SU-DHL-6 (cell line): ENCODE results near the gene HELLS.

ENCODE experiments used
- H2AFZ ChIP-seq: fragments of 200-600 bp; sonication (generic); 2 replicates; pipeline ENCODE4 v1.6.1; 2014; ENCODE audit warnings: low read depth, mild to moderate bottlenecking, moderate library complexity, mixed read lengths, antibody characterized with exemption, low read length; ENCODE audit not compliant: severe bottlenecking
- H3F3A ChIP-seq: fragments of 200-600 bp; shearing (Covaris generic); 2 replicates; pipeline ENCODE4 v1.6.0; 2016; ENCODE audit warnings: antibody characterized with exemption, mild to moderate bottlenecking; ENCODE audit not compliant: insufficient read depth
- H3K27ac ChIP-seq: fragments of 200-600 bp; sonication (generic); 2 replicates; pipeline ENCODE4 v1.5.1; 2016; ENCODE audit warnings: low read depth, mild to moderate bottlenecking, low read length, moderate library complexity, mixed read lengths
- H3K27me3 ChIP-seq: fragments of 200-600 bp; sonication (generic), shearing (Covaris generic); 2 replicates; pipeline ENCODE4 v1.6.0; 2014; ENCODE audit warnings: mild to moderate bottlenecking, low read length
- H3K36me3 ChIP-seq: fragments of 200-600 bp; sonication (generic); 2 replicates; pipeline ENCODE4 v1.6.1; 2014; ENCODE audit warnings: mild to moderate bottlenecking, low read length, mixed read lengths
- H3K4me2 ChIP-seq: fragments of 300-600, 200-600 bp; shearing (Covaris generic), sonication (generic); 2 replicates; pipeline ENCODE4 v1.6.0; 2014; ENCODE audit warnings: low read length, low read depth, mild to moderate bottlenecking; ENCODE audit not compliant: poor library complexity, severe bottlenecking
- H3K4me3 ChIP-seq: fragments of 200-600 bp; sonication (generic); 2 replicates; pipeline ENCODE4 v1.5.1; 2014; ENCODE audit warnings: antibody characterized with exemption, low read length, mild to moderate bottlenecking, mixed read lengths; ENCODE audit not compliant: insufficient read depth, poor library complexity, severe bottlenecking
- H3K79me2 ChIP-seq: fragments of 200-600 bp; sonication (generic); 2 replicates; pipeline ENCODE4 v1.6.1; 2014; ENCODE audit warnings: mild to moderate bottlenecking, low read length, moderate library complexity; ENCODE audit not compliant: insufficient read depth
- H3K9ac ChIP-seq: fragments of 200-600 bp; sonication (generic); 2 replicates; pipeline ENCODE4 v1.7.0; 2014; ENCODE audit warnings: mild to moderate bottlenecking, low read length
- H3K9me2 ChIP-seq: fragments of 200-600 bp; sonication (generic); replicated peaks from 2 replicates; pipeline ENCODE4 v1.6.1; 2014; ENCODE audit warnings: low read length; ENCODE audit not compliant: insufficient read depth
- H3K9me3 ChIP-seq: fragments of 200-600 bp; sonication (generic); 2 replicates; pipeline ENCODE4 v1.6.1; 2014; ENCODE audit warnings: low read length, mixed read lengths; ENCODE audit not compliant: insufficient read depth
- H4K20me1 ChIP-seq: fragments of 200-600 bp; sonication (generic); 2 replicates; pipeline ENCODE4 v1.6.1; 2014; ENCODE audit warnings: low read depth, mild to moderate bottlenecking, antibody characterized with exemption, low read length, moderate library complexity, mixed read lengths
- EZH2phosphoT487 ChIP-seq: fragments of 200-600 bp; sonication (generic), shearing (Covaris generic); conservative IDR thresholded peaks from 2 replicates; pipeline ENCODE4 v1.6.1; 2018; ENCODE audit warnings: mild to moderate bottlenecking, antibody characterized with exemption, low read length, moderate library complexity, mixed read lengths
- TF ChIP-seq, protein P1 (sequence below): fragments of 200-600 bp; sonication (generic); IDR thresholded peaks from one replicate; pipeline ENCODE4 v1.5.1; 2017; ENCODE audit warnings: antibody characterized with exemption, mild to moderate bottlenecking, low read length, moderate library complexity; ENCODE audit not compliant: insufficient read depth, poor library complexity, severe bottlenecking

Gene HELLS

DNA sequence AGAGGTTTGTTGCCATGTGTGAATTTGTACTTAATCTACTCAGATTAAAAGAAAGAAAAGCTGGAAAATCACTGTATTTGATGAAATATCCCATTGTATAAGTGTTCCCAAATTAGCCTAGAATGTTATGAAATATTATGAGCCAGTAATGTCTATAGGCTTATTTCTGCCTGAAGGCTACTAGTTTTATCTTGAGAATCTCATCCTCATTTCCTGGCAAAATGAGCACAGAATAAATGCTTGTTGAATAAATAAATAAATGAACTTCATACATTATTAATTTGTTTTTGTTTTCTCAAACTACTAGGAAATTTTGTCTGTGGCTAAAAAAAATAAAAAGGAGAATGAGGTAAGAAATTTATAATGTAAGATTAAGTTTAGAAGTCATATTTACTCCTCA is 25.5 kb downstream of the HELLS start:
- no peak overlapping the region for H3K27ac ChIP-seq
- H3F3A ChIP-seq: no peaks in the 10 kb centered on the region
- no peaks in the 10 kb centered on the region for H3K9me3 ChIP-seq
- no peaks in the 10 kb centered on the region for H3K9me2 ChIP-seq
- no peaks in the 10 kb centered on the region for H3K79me2 ChIP-seq
- H2AFZ ChIP-seq: no peak overlapping the region
- no peak overlapping the region for H3K4me3 ChIP-seq
- peaks cover 46% of the 10 kb centered on the region for H3K36me3 ChIP-seq
- H4K20me1 ChIP-seq: peaks cover 7% of the 10 kb centered on the region; the same call in 1 of the 2 replicates
- no peak overlapping the region for H3K9ac ChIP-seq
- H3K27me3 ChIP-seq: no peaks in the 10 kb centered on the region
- H3K4me2 ChIP-seq: no peak overlapping the region
- TF ChIP-seq, protein P1, sequence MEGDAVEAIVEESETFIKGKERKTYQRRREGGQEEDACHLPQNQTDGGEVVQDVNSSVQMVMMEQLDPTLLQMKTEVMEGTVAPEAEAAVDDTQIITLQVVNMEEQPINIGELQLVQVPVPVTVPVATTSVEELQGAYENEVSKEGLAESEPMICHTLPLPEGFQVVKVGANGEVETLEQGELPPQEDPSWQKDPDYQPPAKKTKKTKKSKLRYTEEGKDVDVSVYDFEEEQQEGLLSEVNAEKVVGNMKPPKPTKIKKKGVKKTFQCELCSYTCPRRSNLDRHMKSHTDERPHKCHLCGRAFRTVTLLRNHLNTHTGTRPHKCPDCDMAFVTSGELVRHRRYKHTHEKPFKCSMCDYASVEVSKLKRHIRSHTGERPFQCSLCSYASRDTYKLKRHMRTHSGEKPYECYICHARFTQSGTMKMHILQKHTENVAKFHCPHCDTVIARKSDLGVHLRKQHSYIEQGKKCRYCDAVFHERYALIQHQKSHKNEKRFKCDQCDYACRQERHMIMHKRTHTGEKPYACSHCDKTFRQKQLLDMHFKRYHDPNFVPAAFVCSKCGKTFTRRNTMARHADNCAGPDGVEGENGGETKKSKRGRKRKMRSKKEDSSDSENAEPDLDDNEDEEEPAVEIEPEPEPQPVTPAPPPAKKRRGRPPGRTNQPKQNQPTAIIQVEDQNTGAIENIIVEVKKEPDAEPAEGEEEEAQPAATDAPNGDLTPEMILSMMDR: no peak
- TF ChIP-seq EZH2phosphoT487: no peak

DNA sequence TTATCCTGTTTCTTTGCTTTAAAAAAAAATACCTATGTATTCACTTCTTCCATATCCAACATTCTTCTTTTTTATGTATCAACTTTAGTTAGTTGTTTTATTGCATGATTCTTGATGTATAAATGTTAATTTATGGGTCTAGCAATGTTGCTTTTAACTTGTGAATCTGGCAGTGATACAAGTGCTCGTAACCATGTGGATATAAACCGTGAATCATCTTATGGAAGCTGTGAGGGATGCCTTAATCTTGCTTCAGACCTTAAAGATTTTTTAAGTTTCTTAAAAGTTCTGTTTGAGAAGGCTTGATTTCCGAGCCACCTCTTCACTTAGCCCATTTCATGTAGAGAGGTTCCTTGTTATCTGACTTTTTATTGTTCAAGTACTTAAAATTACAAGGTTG is 25.9 kb downstream of the HELLS start:
- Histone ChIP-seq H3K27ac (no peak overlapping the region), H3F3A (0 out of 2 replicates have a peak, but pooled peaks cover under 1% of the 10 kb centered on the region), H3K4me3 (no peak overlapping the region), H3K9me2 (no peaks in the 10 kb centered on the region), H3K36me3 (peaks cover 45% of the 10 kb centered on the region), H3K9ac (no peak overlapping the region), H3K27me3 (no peaks in the 10 kb centered on the region), H4K20me1 (peaks cover 7% of the 10 kb centered on the region; the same call in 1 of the 2 replicates), H3K4me2 (no peak overlapping the region), H3K9me3 (no peaks in the 10 kb centered on the region), H2AFZ (no peak overlapping the region), H3K79me2 (no peaks in the 10 kb centered on the region)
- TF ChIP-seq EZH2phosphoT487: no peak
- TF ChIP-seq, protein P1: no peak

DNA sequence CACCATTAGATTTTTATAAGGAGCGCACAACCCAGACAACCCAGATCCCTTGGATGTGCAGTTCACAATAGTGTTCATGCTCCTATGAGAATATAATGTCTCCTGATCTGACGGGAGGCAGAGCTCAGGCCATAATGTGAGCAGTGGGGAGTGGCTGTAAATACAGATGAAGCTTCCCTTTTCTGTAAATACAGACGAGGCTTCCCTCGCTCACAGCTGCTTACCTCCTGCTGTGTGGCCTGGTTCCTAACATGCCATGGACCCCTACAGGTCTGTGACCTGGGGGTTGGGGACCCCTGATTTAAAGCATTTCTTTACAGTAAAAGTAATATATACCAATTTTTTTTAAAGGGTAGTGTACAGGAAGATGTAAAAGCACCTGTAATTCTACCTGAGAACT is 33.2 kb downstream of the HELLS start:
- no peak overlapping the region for H3K4me2 ChIP-seq
- H3K9me3 ChIP-seq: no peaks in the 10 kb centered on the region
- H3K27ac ChIP-seq: no peak overlapping the region
- H4K20me1 ChIP-seq: peaks cover 6% of the 10 kb centered on the region
- no peak overlapping the region for H2AFZ ChIP-seq
- H3K36me3 ChIP-seq: peaks cover 49% of the 10 kb centered on the region
- H3K9ac ChIP-seq: no peak overlapping the region
- no peaks in the 10 kb centered on the region for H3K9me2 ChIP-seq
- peaks cover 4% of the 10 kb centered on the region; the same call in 1 of the 2 replicates for H3K79me2 ChIP-seq
- H3K4me3 ChIP-seq: no peak overlapping the region
- no peak for TF ChIP-seq EZH2phosphoT487
- TF ChIP-seq, protein P1: no peak
- H3F3A ChIP-seq: peaks cover 6% of the 10 kb centered on the region; the same call in 1 of the 2 replicates
- no peaks in the 10 kb centered on the region for H3K27me3 ChIP-seq
